NCI-H2196 treated with DMSO at 0.1 percent for 48 hours (cell line): ENCODE results near the gene SOST.

ENCODE experiments used
- DNase-seq: peaks from one replicate; lab custom pipeline; 2025; ENCODE audit not compliant: unreplicated experiment; lab: John Stamatoyannopoulos, UW

Gene SOST

DNA sequence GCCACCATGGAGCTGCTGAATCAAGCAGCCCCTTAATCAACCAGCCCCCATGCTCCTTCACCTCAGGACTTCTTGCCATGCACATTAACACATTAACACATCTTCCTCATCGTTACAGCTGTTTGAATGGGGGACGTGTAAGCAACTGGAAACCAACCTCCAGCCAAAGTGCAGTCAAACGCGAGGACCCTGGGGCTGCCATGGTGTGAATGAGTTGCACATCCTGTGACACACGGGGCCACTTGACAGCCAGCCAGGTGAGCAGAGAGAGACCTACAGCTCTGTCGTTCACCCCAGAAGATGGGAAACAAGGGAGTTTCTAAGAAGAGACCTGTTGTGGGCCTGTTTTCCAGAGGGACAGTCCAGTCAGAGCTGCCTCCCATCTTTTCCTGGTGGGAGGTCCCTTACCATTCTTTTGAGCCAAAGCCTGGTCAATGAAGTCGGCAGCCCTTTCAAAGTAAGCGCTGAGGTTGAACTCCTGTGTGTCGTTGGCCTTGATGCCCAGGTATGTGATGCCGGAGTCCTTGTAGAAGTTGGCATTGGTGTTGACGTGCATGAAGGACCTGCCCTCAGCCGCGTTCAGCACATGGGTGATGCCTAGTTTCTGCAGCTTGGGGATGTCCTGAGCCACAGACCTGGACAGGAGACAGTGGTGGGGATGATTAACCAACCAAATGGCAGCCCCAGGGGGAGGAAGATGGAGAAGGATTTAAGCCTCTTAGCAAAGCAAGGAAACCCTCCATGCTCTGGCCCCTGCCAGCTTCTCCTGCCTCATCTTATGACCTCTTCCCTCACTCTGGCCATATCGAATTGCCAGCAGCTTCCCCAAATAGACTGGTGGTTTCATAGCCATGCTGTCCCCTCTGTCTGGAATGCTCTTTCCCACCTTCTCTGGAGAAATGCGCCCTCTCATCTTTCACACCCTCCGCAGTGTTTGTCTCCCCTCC lies 16.0 kb upstream of the SOST start:
- DNase-seq = no peak

DNA sequence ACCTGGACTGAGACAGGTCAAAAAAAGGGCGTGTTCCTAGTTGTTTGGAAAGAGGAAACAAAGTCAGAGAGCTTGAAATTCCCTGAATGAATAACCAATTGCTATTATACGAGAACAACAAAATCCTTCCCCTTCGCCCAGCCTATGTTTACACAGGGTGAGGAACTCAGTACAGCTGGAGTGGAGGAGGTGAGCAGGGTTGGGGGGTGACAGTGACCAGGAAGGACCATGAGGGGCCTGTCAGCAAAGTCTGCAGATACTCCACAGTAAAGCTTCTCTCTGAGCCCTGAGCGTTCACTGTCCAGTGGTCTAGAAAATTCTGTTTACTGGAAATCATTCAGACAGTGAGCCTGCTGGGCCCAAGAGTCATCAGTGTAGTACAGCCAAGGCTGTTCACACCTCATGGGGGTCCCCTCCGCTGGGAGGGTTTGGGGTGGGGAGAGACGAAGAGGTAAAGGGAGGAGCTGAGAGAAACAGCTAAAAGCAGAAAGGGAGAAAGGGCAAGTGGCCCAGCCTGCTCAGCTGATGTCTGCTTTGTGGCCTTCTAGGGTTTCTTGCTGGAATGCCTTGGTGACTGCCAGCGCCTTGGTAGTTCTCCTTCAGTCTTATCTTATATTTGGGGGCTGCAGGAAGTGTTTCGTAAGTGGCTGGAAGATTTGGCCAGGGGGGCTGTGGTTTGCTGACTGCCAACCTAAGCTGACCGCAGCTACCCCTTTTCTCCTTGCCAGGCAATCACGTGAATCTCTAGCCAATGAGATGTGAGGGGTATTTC lies 14.5 kb upstream of the SOST start:
- no peak for DNase-seq

DNA sequence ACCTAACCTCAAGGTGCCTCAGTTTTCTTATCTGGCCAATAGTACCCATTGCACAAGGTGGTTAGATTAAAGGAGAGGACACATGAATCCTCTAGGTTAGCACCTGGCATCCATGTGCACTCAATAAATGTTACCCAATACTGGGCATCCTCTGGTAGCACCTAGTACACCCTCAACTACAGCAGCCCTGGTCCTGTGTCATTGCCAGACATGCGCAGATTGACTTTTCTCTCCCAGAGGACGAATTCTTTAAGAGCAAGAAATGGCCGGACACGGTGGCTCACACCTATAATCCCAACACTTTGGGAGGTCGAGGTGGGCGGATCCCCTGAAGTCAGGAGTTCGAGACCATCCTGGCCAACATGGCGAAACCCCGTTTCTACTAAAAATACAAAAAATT lies 12.9 kb upstream of the SOST start:
- DNase-seq = no peak

DNA sequence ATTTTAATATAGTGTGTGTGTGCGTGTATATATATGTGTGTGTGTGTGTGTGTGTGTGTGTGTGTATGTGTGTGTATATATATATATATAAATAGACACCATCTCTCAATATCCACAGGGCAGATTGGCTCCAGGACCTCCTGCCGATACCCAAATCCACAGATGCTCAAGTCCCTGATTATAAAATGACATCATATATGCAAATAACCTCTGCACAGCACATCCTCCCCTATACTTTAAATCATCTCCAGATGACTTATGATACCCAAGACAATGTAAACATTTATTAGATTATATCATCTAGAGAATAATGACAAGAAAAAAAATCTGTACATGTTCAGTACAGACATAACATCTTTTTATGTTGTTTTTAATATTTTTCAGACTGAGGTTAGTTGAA lies 12.4 kb upstream of the SOST start:
- no peak for DNase-seq

DNA sequence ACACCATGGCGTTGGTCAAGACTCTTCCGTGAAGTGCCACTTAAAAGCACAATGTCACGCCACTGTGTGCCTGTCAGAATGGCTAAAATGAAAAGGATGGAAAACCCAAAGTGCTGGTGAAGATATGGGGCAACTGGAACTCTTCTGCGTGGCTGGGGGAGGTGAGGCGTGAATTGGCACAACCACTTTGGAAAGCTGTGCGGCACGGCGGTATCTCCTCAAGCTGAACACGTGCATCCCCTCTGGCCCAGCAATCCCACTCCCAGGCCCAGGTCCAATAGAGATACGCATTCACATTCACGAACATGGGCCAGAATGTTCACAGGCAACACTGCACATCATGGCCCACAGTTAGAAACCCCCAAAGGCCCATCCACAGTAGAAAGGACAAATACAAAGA lies 11.3 kb upstream of the SOST start:
- no peak for DNase-seq

DNA sequence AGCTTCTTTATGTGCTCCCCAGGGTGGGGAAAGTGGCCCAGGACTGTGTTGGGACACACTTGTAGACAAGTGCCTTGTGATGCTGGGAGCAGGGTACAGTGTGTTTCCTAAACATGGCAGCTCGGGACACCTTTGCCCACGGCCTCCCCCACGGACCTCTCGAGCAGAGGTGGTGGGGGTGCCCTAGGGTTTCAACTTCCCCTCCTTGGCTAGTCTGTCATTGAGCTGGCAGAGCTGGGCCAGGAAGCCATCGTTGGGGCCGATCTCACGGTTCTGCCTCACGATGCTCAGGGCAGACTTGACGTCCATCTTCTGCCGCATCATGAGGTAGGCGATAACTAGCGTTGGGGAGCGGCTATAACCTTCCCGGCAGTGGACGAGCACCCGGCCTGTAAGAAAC lies 10.8 kb upstream of the SOST start:
- no peak for DNase-seq

DNA sequence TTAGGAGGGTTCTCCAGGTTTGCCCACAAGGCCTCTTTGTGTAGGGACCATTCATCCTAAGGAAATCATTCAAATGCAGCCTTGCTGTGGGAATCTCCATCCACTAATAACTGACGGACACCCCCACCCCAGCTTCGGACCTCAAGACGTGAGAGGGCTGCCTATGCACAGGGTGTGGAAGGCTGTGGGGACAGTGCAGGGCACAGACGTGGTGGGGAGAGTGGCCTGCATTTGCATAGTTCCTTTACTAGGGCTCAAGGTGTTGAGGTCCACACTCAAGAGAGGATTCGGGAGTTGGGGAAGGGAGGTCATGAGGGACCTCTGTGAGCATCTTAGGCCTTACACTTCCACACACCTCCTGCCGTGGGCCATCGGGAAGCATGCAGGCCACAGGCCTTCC lies 10.4 kb upstream of the SOST start:
- DNase-seq = no peak

DNA sequence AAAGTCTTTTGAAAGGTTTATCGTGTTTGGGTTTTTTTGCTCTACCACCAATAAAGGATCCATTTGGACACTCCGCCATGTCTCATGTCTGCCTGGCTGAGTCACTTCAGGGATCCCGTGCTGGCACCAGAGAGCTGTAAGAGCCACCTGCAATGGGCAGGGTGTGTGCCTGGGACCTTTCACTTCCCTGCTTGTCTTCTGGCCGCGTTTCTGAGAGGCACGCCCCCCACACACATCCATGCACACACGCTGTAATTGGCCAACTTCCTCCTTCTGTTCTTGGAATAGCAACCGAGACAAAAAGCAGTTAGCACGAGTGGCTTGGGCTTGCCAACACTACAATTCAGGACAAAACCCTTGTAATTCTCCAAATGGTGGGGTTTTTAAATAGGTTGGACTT lies 9.8 kb upstream of the SOST start:
- DNase-seq = no peak

DNA sequence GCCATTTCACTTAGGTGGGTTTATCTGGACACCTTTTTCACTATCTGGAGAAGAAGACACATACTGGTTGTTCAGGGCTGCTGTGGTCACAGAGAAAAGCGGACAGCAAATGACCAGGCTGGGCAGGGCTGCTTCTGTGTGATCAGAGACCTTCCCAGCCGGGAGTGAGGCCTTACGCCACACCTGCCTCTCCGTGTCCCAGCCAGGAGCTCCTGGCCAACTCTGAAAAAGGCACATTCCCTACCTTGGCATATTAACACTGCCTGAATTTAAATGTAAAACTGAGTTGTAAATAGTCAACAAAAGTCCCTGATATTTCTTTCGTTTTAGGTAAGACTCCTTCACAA lies 9.1 kb upstream of the SOST start:
- DNase-seq = no peak

DNA sequence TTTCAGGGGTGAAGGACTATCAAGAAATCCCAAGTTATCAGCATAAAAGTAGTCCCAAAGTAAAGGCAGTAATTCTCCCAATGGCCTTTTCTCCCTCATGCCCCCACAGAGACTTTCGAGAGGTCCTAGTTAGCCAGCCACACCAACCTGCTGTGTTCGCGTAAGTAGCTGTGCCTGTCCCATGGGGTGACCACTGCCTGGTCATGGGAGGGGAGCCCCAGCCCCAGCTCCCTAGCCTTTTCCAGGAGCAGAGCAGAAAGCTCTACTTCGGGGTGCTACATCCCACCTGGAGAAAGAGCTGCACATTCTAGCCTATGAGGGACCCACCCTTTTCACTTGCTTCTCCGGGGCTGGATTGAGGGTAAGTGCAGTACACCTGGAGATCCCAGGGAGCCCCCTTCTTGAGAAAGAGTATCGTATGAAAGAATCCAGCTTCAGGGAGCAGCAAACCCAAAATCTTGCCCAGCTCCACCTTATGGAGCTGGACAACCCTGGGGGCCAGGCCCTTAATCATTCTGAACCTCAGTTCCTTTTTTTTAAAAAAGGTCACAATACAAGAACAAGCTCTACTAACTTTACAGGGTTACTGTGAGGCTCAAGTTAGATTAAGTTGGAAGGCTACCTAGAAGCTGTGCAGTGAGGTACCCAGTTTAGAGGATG lies 8.6 kb upstream of the SOST start:
- no peak for DNase-seq

DNA sequence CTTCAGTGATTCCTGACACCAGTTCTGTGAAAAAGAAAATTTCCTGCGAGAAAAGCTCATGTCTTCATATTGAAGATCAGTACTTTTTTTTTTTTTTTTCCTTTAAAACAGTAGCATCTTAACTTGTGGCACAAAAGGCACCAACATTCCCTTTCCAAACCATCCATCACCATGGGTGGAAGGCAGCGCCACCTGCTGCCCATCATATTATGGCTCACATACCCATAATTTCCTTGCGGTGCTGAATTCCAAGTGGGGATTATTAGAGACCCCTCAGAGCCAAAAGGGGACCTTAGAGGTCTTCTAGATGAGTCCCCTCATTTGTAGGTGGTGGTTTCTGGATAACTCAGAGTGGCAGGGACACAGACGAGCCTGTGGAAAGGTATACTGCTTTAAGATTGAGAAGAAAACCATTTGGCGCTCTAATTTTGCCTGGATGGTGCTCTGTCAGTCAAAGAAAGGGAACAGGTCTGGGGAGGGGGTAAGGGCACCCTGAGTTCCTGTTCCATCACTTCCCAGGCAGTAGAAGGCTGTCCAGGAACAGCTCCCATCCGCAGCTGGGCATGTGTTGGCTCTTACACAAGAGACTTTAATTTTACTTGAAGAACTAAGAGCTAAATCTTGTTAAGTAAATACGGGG lies 7.9 kb upstream of the SOST start:
- DNase-seq = peak; percentile 12

DNA sequence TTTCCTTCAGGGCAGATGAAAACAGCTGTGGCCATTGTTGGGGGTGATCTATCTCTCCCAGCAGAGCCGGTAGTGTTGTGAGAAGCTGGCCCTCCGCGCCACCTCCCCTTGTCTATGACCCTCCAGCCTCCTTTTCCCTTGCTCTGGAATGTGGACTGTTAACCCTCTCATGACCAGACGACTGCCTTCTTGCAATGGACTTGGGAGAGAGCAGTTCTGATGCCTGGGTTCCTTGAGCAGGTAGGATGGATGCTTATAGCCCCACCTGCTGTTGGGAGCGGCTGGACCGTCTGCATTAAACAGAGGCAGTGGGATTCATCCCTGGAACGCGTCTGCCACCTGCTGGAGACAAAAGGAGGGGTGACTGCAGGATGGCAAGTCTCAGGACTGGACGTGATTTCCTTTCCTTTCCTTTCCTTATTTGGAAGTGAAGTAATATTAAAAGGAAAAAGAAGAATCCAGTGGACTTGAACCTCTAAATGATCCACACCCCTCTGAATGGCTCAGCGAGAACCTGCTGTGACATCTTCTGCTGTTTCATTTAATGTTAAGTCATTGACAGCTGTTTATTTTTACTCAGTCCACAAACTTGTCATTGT lies 1.8 kb upstream of the SOST start:
- peak; percentile 70 for DNase-seq

DNA sequence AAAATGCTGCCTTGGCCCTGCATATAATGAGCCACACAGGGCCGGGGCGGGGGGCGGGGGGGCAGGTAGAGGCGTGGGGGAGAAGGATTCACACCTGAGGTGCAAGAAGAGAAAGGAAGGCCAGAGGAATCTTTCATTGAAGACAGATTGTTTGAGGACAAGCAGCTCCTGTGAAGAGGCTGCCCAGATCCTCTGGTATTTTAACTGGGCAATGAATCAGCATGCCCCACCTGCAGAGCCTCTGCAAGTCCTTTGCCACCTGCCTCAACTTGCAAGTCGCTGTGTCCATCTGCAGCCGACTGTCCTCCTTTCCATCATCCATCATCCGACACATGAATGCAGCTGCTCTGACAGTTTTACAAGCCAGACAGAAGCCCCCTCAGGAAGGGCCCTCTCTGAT lies 1.2 kb upstream of the SOST start:
- DNase-seq = no peak

DNA sequence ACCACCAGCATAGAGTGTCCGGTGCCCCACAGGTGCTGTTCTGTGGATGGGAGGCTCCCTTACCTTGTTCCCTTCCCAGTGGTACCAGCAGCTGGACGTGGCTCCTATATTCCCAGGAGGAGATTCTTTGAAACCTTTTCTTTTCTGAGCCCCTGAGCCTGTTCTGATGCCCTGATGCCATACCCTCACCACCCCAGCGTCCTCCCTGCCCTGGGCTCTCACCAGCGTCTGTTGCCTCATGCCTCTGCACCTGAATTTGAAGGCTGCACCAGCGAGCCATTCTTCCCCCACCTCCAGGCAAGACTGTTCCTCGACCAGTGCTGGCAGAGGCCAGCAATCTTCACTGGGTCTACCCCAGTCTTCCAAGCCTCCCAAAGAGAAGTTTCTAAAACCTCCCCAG lies 505 bp downstream of the SOST start:
- DNase-seq = no peak

DNA sequence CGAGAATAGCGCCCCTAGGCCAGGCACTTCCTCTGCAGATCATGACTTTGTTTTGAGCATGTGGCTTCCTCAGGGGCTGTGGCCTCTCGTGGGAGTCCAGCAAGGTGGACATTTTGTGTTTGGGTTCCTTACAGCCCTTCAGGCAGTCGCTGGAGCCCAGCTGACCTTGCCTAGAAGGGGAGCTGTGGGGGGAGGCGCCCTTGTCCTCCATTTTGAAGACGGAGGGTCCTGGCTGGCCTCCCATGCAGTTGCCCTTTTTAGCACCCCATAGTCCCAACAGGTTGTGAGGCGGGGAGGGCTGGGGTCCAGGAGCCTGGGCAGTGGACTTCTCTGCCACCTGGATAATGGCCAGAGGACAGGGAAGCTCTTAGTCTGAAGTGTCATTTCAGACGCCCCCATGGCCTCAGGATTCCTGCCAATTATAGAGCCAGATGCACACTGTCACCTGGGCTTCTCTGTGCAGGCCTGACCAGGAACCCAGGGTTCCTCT lies 1.4 kb downstream of the SOST start:
- DNase-seq = no peak

DNA sequence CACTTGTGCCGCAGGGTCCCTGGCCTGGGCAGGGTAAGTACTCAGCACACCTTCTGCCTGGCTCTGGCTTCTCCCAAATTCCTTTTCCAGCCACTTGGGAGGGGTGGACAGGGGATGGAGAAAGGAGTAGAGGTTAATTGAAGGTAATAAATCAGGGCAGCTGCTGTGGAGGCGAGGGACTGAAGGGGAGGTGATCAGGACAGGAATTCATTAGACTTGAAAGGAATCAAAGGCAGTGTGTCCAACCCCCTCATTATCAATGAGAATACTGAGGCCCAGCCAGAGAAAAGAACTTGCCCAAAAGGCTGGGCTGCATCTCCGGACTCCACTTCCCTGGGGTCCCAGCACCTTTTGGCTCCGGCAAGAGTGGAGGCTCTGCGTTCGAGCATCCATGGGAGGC lies 2.4 kb downstream of the SOST start:
- DNase-seq = no peak

DNA sequence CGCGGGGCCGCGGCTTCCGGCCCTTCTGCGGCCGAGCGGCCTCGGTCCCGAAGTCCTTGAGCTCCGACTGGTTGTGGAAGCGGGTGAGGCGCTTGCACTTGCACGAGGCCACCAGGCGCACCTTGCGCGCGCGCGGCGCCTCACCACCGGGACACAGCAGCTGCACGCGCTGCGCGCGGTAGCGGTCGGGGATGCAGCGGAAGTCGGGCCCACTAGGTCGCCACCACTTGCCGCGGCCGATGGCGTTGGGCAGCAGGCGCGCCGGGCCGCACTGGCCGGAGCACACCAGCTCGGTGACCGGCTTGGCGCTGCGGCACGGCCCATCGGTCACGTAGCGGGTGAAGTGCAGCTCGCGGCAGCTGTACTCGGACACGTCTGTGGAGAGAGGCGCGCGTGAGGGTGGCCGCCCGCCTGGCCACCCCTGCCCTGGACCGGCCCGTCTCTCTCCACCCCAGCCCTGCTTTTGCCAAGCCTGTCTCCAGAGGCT lies 3.2 kb downstream of the SOST start:
- DNase-seq = no peak

DNA sequence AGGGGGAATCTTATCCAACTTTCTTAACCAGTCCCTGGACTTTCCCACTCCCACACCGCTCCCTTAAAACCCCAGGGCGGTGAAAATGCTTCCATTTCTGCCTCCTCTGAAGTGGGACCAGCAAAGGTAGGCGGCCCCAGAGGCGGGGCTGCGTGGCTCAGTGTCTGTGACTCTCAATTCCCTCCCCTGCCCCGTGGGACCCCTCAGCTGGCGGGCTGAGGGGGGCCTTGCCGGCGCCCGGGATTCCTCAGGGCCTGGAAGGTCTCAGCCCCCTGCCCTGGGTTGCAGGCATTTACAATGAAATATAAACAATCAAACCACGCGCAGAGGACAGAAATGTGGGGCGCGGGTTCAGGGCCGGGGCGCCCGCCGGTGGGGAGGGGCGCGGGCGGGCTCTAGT lies 3.6 kb downstream of the SOST start:
- DNase-seq = no peak

DNA sequence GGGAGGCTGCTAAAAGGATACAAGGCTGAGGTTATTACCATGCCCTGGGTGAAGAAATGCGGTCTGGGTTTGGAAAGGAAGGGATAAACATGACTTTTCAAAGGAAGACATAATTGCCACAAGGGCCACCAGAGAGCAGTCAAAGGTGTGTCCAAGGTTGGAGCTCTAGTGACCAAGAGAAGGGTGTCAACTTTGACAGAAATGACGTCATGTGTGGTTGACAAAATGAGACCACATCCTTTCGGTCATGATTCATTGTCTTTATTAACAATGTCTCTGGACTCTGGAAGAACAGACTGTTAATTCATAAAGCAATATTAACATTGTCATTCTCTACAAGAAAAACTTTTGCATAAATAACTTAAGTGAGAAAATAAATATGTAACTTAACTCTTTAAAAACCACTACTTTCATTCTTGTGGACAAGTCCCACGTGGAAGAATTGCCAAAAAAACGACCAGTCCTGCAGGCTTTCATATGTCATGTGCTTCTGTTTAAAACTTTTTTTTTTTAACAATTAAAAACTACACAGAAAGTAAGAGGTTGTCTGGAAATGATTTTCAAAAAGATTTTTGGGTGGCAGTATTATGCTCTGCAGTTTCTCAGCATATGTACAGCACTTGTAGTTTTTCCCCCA lies 5.0 kb downstream of the SOST start:
- DNase-seq = no peak

DNA sequence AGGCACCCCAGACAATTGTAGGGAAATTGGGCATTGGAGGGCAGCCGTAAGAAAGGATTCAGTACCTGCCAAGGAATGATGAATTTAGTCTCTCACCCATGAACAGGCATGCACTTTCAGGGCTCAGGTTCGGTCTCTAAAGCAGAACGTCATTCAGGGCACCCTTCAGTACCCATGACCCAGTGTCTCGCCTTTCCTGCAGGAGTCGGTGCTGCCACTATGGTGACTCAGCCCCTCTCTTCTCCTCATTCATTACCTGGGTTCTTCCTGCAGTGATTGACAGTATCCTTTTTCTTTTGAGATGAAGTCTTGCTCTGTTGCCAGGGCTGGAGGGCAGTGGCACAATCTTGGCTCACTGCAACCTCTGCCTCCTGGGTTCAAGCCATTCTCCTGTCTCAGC lies 8.4 kb downstream of the SOST start:
- no peak for DNase-seq
